Renal cortical epithelial cell (primary cell): ENCODE data around the gene TMEM54. TPM values are rescaled to one million over a fixed set of nuclear protein-coding genes. Genes with fewer than 3 reads are reported as not detected.

Experiments
- DNase-seq: peaks from one replicate; pipeline ENCODE4 v3.0.0-alpha.2; 2011; ENCODE audit warnings: low read depth
- total RNA-seq: library from RNA; depleted of rRNA; stranded (reverse); fragments of >200 nt; gene quantifications from 2 replicates; pipeline ENCODE4 v1.2.3, GENCODE V29; 2014

Gene TMEM54
- total RNA-seq, 1 donor from 2014 or later: 122 TPM

DNA sequence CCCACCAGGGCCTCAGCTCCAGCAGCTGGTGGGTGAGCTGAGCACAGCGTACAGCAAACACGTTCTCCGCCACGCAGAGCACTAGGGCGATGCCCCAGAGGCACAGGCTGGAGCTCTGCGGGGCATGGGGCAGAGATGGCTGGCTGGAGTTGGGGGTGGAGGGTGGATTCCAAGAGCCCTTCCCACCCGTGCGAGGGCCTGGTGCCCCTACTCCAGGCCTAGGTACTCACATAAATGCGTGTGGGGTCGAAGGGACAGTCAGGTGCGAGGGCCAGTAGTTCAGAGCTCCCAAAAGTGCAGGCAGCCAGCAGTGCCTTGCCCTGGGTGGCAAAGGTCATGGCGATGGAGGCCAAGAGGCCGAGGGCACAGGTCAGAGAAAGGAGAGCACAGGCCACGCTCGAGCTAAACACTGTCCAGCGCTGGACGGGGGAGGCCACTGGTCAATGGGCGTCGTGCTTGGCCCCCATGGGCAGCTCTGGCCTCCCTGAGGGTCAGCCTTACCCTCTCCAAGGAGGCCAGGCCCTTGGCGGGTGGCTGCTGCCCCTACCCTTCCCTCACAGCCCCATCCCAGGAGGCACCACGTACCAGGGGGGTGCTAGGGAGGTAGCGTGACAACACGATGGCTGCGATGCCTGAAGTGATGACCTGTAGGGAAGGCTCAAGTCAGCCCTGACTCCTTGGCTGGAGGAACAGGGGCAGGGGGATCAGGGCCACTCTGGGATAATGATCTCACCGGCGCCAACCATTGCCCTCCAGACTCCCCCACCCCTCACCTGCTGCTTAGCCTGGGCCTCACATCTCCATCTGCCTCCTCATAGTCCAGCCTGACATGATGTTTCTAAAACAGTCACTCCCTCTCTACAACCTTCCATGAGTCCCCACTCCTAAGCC, 5.6 kb downstream of the TMEM54 start:
- DNase-seq: no peak

DNA sequence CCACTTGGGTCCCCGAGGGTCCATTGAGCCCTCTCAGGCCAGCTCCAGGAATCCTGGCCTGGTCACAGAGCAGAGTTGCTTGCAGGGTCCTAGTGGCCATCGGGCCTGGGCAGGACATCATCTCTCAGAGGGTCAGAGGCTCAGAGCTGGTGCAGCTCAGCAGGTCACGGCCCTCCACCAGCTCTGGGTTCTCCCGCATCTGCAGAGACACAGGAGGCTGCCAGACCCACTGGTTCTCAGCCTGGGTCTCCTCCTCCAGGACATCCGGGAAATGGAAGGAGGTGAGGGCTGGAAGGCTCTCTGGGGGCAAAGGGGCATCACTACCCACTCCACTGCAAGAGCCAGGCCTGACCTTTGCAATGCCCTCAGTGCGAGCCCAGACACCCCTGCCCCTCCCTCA, 6.5 kb downstream of the TMEM54 start:
- no peak for DNase-seq

DNA sequence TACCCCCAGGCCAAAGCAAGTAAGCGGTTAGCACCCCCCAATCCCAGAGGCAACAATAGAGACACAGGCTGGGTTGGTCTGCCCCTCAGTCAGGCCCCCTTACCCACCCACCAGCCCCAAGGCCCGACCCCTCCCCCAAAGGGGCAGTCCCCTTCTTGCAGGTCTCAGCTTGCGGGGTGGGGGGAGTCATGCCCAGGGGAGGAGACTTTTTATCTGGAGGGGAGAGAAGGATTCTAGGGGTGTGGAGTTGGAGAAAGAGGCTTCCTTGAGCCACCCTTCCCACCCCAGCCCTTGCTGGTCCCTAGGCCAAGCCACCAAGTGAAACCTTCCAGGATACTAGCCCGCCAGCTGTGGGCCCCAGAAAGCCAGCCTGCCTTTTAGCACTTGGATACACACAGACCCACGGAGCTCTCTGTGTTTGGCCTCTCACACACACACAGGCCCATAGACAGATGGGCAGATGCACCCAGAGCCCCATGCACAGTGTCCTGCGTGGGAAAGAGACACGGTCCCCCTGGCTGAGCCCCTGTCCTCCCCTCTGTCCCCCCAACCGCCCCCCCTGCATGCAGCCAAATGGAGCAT, 7.1 kb downstream of the TMEM54 start:
- DNase-seq: no peak

DNA sequence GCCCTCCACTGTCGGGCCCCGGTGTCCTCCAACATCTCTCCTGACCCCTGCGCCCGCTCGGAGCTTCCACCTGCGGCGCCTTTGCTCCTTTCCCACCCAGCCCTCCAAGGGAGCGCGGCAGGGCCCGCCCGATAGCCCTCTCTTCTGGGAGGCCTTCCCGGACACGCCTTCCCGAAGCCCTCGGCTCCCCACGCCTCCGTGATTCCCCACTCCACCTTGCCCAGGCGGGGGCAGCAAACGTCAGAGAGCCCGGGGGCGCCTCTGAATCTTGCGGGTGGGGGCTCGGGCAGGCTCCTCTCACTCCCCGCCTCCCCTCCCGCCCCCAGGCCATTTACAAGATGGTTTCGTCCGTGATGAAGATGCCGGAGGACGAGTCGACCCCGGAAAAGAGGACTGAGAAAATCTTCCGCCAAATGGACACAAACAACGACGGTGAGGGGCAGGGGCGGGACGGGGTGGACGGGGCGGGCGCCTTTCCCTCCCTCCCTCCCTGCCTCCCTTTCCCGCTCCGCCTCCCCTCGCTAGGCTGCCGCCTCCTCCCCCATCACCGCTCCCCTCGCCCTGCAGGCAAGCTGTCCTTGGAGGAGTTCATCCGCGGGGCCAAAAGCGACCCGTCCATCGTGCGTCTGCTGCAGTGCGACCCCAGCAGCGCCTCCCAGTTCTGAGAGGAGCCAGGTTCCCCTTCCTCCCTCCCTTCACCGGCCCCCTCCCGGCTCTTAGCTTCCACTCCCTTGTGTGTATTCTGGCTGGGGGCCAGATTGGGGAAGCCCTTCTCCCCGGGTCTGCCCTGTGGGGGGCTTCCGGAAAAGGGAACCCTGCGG, 7.8 kb downstream of the TMEM54 start:
- no peak for DNase-seq

DNA sequence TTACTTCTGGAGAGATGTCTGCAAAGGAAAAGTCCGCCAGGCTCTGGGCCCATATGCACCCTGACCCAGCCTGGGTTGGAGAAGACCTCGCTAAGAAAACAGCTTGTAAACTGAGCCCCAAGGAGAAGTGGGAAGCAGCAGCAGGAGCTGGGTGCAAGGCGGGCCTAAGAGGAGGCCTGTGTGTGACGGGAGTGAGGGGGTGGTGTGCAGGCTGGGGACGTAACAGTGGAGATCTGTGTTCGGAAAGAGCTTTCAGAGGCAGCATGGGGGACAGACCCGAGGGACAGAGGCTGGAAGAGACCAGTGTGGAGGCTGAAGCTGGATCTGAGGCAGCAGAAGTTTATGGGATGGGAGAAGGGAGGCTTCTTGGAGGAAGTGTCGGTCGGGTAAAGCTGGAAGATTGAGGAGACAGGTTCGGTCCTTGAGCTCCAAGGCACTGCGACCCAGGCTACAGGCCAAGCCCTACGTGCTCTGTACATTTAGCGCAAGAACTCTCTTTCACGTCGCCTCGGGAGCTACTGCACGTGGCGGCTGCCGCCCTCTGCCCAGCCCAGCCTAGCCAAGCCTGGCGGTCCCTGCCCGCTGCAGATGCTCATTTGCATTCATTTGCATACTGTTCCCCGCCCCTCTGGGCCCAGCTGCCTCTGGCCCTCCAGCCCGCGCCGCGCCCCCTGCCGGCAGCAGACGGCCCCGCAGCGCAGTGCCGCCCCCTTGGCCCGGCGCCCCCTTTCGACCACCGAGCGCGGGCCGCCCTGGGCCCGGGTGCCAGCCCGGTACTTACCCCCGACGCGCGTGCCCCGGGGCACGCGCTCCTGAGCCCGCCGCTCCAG, 8.6 kb downstream of the TMEM54 start:
- no peak for DNase-seq

DNA sequence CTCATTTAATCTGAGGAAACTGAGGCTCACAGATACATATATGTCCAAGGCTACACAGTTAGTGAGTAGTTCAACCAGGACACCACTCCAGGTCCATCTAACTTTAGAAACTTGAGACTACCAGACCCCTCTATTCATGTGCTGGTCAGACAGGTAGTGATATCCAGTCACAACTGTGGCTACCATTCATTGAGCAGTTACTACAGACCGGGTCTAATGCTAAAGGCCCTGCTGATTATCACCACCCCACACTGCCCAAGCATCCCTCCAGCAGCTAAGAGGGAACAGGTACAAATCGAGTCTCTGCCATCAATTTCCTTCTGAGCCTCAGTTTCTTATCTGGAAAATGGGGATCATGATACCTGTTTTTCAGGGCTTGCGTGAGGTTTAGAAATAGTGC, 9.6 kb downstream of the TMEM54 start:
- DNase-seq: no peak

DNA sequence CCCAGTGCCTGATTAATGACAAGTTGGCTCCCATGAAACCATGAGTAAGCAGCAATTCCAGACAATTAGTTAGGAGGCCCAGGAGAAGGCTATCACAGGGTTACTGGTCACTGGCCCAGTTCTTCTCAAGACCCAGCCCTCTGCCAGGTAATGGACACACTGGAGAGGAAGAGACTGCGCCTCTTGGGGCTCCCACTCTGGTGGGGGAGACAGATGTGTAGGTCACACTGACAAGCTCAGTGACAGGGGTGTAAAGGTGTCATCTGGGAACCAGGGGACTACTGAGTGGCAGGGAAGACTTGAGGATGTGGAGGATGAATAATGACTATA, 10.0 kb downstream of the TMEM54 start:
- DNase-seq: no peak

DNA sequence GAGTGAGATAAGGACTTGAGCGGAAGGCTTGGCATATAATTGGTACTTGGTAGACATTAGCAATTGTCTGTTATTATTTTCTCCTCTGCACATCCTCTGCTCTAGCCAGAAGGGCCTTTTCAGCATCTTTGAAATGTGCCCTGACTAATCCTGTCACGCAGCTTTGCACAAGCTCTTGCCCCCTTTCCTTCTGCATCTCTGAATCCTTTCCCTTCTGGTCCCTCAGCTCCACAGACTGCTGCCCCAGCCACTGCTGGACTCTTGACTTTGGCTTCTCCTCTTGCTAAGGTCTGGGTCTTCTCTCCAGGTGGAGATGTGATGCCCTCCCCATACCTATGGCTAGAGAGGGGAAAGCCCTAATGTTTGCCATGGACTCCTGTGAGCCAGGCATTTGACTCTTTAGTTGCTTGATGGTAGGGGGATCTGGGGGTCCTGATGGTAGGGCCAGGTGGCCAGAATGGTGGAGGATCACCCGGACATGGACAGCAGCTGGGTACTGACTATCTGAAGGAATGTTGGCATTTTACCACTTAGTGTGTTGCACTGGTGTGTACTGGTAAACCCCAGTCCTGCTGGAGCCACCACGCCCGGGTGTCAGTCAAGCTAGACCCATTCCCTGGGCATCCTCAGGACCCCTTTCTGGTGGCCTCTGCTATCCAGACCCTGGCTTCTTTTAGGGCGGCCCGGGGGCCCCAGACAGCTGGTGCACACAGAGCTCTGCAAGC, 10.5 kb downstream of the TMEM54 start:
- DNase-seq: no peak

DNA sequence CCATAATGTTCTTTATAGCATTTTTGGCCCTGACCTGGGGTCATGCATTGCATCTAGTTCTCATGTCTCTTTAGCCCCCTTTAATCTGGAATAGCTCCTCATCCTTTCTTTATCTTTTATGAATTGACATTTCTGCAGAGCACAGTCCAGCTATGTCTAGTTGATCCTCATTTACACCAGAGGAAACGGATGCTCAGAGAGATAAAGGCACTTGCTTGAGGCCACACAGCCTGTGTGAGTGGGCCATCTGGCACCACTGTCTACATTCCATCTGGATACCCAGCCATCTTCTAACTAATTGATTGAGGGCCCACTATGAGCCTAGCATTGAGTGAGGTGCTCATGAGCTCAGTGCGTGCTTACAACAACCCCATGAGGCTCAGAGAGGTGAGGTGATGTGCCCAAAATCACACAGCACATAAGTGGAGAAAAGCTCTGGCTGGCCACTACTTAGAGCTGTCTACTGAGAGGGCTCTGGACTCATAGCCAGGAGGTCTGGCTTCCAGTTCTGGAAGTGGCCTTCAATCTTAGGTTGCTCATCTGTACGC, 11.4 kb downstream of the TMEM54 start:
- DNase-seq: no peak

DNA sequence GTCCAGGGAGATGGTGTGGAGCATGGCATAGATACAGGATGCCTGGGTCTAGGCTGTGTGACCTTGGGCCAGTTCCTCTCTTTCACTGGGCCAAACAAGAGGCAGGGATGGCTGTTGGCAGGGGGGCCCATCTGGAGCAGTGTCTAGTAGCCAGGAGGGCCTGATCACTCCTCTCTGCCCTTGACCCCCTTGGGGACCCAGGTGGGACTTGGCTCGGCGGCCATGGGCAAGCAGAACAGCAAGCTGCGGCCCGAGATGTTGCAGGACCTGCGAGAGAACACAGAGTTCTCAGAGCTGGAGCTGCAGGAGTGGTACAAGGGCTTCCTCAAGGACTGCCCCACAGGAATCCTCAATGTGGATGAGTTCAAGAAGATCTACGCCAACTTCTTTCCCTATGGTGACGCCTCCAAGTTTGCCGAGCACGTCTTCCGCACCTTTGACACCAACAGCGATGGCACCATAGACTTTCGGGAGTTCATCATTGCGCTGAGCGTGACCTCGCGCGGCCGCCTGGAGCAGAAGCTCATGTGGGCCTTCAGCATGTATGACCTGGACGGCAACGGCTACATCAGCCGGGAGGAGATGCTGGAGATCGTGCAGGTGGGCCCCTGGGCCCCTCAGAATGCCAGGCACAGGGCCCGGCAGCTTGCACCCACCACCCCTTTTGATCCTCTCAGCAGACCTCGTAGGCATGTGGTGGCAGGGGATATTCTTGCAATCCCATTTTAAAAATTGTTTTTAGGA, 12.3 kb downstream of the TMEM54 start:
- no peak for DNase-seq

DNA sequence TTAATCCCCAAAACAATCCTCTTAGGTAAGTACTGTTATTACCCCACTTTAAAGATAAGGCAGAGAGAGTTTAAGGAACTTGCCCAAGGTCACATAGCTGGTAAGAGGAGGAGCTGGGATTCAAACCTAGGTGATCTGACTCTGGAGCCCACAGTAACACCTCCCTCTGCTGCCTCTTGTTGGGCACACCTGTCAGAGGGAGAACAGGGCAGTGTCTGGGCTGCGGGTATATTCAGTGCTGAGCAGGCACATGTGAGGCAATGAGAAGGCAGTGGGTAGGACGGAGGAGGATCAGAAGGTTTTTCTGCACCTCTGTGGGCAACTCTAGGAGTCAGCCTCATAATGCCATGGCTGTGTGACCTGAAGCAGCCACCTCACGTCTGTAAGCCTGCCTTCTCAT, 13.1 kb downstream of the TMEM54 start:
- no peak for DNase-seq

DNA sequence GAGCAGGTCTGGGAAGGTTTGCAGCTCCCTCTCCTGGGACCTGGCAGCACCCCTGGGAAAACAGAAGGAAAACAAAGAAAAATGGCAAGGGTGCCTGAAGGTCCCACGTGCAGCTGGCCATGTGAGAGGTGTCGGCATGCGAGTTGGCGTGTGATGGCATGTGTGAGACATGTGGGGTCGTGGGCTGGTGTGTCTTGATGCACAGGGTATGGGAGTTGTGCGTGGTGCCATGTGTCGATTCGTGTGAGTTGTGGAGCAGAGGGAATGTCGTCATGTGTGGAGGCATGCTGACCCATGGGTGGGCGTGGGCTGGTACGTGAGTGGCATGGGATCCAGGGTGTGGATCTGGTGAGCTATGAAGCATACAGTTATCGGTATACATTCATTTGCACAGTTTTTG, 13.6 kb downstream of the TMEM54 start:
- DNase-seq: no peak

DNA sequence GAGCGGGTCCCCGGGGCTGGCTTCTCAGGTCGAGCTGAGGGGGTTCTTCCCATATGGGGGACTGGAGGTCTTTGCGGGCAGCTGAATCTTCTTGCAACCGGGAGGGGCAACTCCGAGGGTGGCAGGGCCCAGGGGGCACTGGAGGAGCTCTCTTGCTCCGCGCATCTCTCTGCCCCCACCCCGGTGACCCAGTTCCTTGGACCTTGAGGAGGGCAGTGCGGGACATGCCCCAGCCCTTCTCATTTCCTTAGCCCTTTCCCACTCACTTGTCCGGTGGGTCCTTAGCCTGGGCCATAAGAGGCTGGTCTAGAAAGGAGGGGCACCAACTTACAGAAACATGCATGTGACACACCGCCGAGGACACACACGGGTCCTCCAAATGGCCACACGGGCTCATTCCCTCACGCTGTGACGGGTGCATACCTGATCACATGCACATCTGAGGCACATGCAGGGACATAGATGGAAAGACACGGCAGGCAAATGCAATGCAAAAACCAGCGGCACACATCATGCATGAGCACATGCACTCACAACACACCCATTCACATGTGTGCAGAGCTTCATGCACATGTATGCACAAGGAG, 14.3 kb downstream of the TMEM54 start:
- no peak for DNase-seq

DNA sequence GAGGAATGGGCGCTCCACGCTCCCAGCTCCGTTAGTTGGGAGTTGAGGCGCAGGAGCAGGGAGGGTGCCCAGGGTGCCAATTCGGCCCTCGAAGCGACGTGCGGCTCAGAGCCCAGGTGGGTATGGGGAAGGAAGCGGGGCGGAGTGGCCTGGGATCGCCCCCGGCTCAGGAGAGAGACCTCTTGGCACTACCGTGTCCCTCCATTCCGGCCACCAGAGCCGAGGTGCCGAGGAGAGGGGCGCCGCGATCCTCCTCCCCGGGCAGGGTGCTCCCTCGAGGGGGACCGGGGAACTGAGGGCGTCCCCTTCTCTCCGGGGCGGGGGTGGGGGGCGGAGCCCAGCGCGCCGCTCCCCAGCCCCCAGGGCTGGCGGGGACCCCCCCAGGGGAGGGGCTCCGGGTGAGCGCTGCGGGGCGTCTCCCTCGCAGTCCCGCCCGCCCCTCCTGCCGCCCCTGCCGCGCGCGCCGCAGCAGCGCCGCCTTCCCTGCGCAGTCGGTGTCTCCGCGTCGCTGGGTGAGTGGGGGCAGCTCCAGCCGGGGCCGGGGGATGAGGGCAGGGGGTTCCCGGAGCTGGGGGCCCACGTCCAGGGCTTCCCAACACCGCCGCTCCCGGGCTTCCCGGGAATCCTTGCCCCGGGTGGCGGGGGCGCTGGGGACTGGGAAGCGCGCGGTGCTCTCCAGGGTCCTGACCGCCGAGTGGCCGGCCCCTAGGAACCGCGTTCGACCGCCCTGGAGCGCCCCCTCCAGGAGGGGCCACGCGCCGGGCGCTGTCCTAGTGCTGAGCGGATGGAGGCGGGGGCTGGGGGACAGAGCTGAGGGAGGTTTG, 15.0 kb downstream of the TMEM54 start, which contains the start of gene HPCA:
Gene HPCA (plus strand): TSS at position 488 of the 824 bp plus-strand sequence. CDS start 2,408 bp downstream, outside the sequence.
- no peak for DNase-seq

DNA sequence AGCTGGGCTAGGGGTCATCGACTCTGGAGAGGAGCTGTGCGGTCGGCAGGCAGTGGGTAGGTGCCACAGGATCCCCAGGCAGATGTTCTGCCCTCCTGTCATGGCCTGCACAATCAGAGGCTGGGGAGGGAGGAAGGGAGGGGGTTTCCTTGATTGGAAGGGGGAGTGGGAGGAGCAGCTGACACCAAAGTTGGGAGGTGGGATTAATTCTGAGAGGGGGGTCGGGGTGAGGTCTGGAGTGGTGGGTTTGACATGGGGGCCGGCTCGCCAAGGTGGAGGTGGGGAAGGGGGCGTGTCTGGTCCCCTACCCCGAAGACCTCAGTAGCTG, 15.5 kb downstream of the TMEM54 start:
- no peak for DNase-seq

DNA sequence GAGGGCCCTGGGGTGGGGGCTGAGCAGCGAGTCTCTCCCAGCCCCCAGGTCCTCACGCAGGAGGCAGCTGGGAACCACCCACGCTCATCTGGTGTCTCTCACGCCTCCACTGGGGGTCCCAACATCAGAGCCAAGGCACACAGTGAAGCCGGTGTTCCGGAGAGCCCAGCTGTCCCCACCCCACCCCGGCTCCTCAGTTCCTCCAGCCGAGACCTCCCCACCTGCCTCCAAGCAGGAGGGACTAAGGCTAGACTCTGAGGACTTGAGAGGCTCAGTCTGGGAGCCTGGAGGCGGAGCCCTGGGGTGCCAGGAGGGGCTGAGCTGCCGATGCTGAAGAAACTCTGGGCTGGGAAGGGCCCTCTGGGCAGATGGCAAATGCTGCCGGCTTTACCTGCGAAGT, 16.5 kb downstream of the TMEM54 start:
- DNase-seq: no peak

DNA sequence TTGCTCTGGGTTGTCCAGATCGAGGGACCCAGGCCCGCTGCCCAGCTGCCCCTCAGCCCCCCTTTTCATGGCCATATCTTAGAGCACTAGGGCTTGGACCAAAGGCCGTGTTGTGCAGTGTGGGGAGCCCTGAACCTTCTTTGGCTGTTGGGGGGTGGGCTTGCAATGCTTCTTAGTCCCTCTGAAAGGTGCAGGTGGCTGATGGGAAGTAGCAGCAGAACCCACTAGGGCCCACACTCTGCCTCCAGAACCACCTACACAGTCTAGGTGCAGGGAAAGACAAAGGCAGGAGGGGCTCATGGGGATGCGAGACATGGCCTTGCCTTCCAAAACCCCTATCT, 17.2 kb downstream of the TMEM54 start:
- no peak for DNase-seq

DNA sequence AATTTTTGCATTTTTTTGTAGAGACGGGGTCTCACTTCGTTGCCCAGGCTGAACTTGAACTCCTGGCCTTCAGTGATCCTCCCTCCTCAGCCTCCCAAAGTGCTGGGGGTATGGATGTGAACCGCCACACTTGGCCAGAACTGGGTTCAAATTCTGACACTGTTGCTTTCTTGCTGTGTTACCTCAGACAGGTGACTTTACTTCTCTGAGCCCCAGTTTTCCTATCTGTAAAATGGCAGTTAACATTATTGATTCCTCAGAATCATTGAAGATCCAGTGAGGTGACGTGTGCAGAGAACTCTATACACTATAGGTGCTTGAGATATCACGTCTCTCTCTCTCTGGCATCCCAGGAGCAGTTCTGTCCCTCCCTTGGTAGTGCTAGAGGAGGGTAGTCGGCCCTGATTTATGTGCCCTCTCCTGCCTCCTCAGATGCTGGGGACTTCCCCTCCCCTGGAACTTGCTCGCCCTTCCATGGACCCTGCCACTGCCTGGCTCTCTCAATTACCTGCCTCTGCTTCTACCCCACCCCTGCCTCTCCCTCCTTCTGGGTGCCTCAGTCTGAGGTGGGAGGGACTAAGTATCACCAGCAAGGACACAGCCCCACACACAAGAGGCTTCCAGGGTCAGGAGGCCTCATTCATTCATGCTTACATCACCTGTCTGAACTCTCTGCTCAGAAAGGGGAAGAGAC, 17.7 kb downstream of the TMEM54 start:
- no peak for DNase-seq
